LNCaP clone FGC (cell line): ENCODE data around the gene CCDC181.

Experiments
- DNase-seq: peaks from one replicate; pipeline ENCODE4 v3.0.0-alpha.2; 2011; ENCODE audit warnings: low read depth
- H3K4me3 ChIP-seq: 2 replicates; pipeline ENCODE4 v1.5.1; 2011; ENCODE audit warnings: mild to moderate bottlenecking, low read depth, low read length, control low read depth
- CTCF ChIP-seq: IDR thresholded peaks from 2 replicates; pipeline ENCODE4 v1.5.1; 2012; ENCODE audit warnings: mild to moderate bottlenecking; ENCODE audit not compliant: control insufficient read depth, insufficient read depth; ENCODE audit errors: extremely low read depth

The CCDC181 gene

GRCh38 chr1:169395955-169396354, 31.3 kb downstream of the CCDC181 start:
- H3K4me3 ChIP-seq, result no peak overlapping the region
- TF ChIP-seq CTCF, result no peak
- DNase-seq, result no peak

GRCh38 chr1:169392406-169392805, 34.9 kb downstream of the CCDC181 start:
- DNase-seq, result no peak
- TF ChIP-seq CTCF, result no peak

GRCh38 chr1:169390303-169390702, 37.0 kb downstream of the CCDC181 start:
- no peak for DNase-seq
- TF ChIP-seq CTCF, result no peak

More at GRCh38 chr1:169392406-169392805, 34.9 kb downstream of the CCDC181 start:
- H3K4me3 ChIP-seq, result no peak overlapping the region

GRCh38 chr1:169387399-169387798, 39.9 kb downstream of the CCDC181 start:
- no peak for TF ChIP-seq CTCF
- DNase-seq, result no peak
- no peak overlapping the region for H3K4me3 ChIP-seq

More at GRCh38 chr1:169390303-169390702, 37.0 kb downstream of the CCDC181 start:
- H3K4me3 ChIP-seq, result no peak overlapping the region

GRCh38 chr1:169383449-169383848, 43.8 kb downstream of the CCDC181 start:
- TF ChIP-seq CTCF, result no peak
- H3K4me3 ChIP-seq, result no peak overlapping the region
- no peak for DNase-seq

GRCh38 chr1:169381162-169381561, 46.1 kb downstream of the CCDC181 start:
- no peak for TF ChIP-seq CTCF

GRCh38 chr1:169371404-169371803, 55.9 kb downstream of the CCDC181 start:
- DNase-seq, result no peak
- no peak for TF ChIP-seq CTCF
- no peak overlapping the region for H3K4me3 ChIP-seq

More at GRCh38 chr1:169381162-169381561, 46.1 kb downstream of the CCDC181 start:
- H3K4me3 ChIP-seq, result no peak overlapping the region
- DNase-seq, result no peak
